ENCODE results near the gene SERINC2.

SERINC2 gene

DNA sequence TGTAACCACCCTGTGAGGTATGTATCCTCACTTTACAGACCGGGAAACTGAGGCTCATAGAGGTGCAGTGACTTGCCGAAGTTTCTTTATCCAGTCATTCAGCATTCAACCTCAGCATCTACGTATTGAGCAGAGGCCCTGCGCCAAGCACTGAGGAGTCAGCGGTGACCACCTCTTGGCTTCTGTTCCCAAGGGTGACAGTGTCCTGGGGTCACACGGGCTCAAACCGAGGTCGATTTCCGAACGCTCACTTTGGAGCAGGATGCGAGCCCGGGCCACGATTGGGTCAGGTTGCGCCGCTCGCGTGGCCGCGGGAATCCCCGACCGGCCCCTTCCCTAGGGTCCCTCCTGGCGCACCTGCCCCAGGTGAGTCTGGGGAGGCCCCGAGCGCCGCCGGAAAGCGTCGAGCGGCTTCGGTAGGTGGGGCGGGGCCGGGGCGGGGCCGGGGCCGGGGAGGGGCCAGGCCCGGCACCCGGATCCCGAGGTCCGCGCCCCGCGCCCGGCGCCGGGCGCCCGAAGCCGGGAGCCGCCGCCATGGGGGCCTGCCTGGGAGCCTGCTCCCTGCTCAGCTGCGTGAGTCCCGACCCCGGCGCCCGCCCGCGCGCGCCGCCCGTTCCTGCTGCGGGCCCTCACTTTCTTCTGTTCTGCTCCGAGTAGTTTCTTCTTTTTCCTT, at the start of gene SERINC2:
TSS of gene SERINC2 (plus strand) at position 482 of the 673 bp plus-strand sequence. CDS start at position 535, 53 bp downstream.
- Histone ChIP-seq H4K20me1 (peaks cover 25% of the 10 kb centered on the region; the same call in 1 of the 2 replicates), H3K9ac (peak within 1 kb of the TSS; percentile 54), H3K4me3 (peak within 1 kb of the TSS; percentile 71), H3K4me1 (peaks cover 23% of the 10 kb centered on the region), H3K27me3 (peaks cover 60% of the 10 kb centered on the region), H3K9me3 (no peaks in the 10 kb centered on the region), H3K36me3 (no peaks in the 10 kb centered on the region), H3K27ac (no peak within 1 kb of the TSS), H3K4me2 (peak within 1 kb of the TSS; percentile 98)
- TF ChIP-seq Cebpa-rat (IDR thresholded peaks at IDR 0.05): no peak

DNA sequence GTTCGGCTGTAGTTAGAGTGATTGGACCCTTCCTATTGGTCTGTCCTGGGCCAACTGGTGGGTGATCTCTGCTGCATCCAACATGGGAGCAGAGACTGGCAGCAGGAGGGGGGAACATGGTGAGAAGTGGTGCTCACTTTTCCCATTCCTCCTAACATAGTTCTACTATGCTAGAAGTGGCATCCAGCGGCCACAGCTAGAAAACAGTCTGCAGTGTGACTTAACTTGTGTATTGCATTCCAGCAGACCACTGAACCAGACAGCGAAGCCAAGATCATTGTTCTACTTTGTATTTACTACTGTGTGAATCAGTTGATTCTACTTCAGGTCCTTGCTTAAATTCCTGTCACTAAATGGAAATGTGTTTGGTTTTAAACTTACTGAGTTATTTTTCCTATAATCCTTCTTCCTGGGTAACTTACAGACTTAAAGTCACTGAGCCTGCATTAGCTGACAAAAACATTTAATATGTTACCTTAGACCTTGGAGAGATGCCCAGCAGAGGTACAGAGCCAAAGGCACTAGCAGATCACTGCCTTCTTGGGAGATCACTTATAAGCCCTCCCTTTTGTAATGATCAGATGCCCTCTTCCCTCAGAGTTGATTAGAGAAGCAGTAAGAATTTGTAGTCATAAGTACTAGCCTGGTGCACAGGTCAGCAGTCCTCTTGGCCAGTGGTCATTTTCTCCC, 48.3 kb upstream of the SERINC2 start:
- Histone ChIP-seq H3K36me3 (peaks cover 69% of the 10 kb centered on the region), H3K4me1 (peaks cover 11% of the 10 kb centered on the region), H3K9me3 (no peaks in the 10 kb centered on the region), H3K4me2 (peak overlapping the region; percentile 15; the same call in 1 of the 2 replicates), H3K27me3 (no peaks in the 10 kb centered on the region), H3K4me3 (no peak overlapping the region), H4K20me1 (no peaks in the 10 kb centered on the region), H3K27ac (no peak overlapping the region), H3K9ac (no peak overlapping the region)
- TF ChIP-seq Cebpa-rat (IDR thresholded peaks at IDR 0.05): no peak

DNA sequence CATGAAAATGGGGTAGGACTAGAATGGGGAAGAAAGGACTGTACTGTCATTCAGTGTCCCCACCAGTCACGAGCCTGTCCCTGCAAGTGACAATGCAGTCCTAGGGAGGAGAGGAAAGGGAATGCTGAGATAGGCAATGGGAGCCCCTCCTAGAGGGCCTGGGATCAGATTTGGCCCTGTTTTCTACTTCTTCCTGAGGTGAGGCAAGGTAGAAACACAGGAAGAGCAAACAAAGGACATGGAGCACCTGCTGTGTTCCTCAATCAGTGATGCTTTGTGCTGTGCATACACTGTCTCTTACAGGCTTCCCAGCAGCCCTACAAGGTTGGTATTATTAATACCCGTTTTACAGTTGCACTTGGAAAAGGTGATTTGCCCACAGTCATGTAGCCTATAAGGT, 46.2 kb upstream of the SERINC2 start:
- no peak overlapping the region for H3K9ac ChIP-seq
- no peak overlapping the region for H3K4me2 ChIP-seq
- peaks cover 11% of the 10 kb centered on the region for H3K4me1 ChIP-seq
- no peaks in the 10 kb centered on the region for H3K27me3 ChIP-seq
- no peaks in the 10 kb centered on the region for H4K20me1 ChIP-seq
- no peaks in the 10 kb centered on the region for H3K9me3 ChIP-seq
- H3K4me3 ChIP-seq: no peak overlapping the region
- H3K36me3 ChIP-seq: peaks cover 50% of the 10 kb centered on the region
- TF ChIP-seq Cebpa-rat (IDR thresholded peaks at IDR 0.05): no peak
- no peak overlapping the region for H3K27ac ChIP-seq

DNA sequence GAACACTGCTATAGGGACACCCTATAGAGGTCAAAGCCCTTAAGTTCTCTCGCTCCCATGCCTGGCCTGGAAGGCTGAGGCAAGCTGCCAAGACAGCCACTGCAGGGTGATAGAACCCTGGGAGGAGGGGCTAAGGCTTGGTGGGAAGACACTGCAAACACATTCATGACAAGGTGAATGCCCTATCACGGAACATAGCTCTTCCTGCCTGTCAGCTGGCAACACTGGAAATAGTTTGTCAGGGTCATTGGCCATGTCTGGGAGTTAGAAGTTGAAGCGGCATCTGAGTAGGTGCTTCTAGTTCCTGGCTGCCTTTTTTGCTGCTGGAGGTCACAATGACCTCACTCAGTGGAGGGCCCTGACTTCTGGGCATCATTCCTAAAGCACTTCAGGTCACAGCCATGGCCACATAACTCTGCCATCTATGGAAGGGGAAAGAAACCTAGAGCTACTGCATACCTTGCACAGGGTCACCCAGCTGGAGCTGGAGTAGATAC, 44.4 kb upstream of the SERINC2 start:
- H3K27ac ChIP-seq: no peak overlapping the region
- H3K27me3 ChIP-seq: peaks cover 6% of the 10 kb centered on the region; the same call in 1 of the 2 replicates
- TF ChIP-seq Cebpa-rat (IDR thresholded peaks at IDR 0.05): no peak
- H3K9me3 ChIP-seq: no peaks in the 10 kb centered on the region
- no peaks in the 10 kb centered on the region for H4K20me1 ChIP-seq
- peaks cover 44% of the 10 kb centered on the region for H3K36me3 ChIP-seq
- H3K4me3 ChIP-seq: no peak overlapping the region
- peaks cover 26% of the 10 kb centered on the region for H3K4me1 ChIP-seq
- no peak overlapping the region for H3K4me2 ChIP-seq
- H3K9ac ChIP-seq: no peak overlapping the region

DNA sequence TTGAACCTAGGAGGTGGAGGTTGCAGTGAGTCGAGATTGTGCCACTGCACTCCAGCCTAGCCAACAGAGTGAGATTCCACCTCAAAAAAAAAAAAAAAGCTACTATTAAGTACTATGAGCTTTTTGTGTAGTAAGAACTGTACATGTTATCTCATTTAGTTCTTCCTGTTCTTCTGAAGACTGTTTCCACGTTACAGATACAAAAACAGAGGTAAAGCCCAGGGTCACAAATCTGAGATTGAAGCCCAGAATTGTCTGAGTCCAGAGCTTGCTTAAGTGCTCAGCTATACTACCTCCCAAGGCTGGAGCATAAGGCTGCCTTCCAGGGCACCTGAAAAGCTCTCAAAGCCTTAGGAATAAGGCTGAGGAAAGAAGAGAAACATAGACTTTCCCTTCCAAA, 43.0 kb upstream of the SERINC2 start:
- no peak overlapping the region for H3K9ac ChIP-seq
- H3K36me3 ChIP-seq: peaks cover 30% of the 10 kb centered on the region
- H3K27ac ChIP-seq: no peak overlapping the region
- peaks cover 22% of the 10 kb centered on the region for H3K4me1 ChIP-seq
- no peaks in the 10 kb centered on the region for H4K20me1 ChIP-seq
- no peak for TF ChIP-seq Cebpa-rat (IDR thresholded peaks at IDR 0.05)
- H3K4me3 ChIP-seq: no peak overlapping the region
- no peak overlapping the region for H3K4me2 ChIP-seq
- H3K27me3 ChIP-seq: peaks cover 6% of the 10 kb centered on the region; the same call in 1 of the 2 replicates
- no peaks in the 10 kb centered on the region for H3K9me3 ChIP-seq

- TF ChIP-seq Cebpa-rat (IDR thresholded peaks at IDR 0.05): no peak
- H3K9ac ChIP-seq: no peak overlapping the region
- H3K4me2 ChIP-seq: no peak overlapping the region
- peaks cover 22% of the 10 kb centered on the region for H3K4me1 ChIP-seq
- no peaks in the 10 kb centered on the region for H4K20me1 ChIP-seq
- peaks cover 25% of the 10 kb centered on the region for H3K36me3 ChIP-seq
- H3K27ac ChIP-seq: no peak overlapping the region
- H3K27me3 ChIP-seq: peaks cover 6% of the 10 kb centered on the region; the same call in 1 of the 2 replicates
- no peak overlapping the region for H3K4me3 ChIP-seq
- no peaks in the 10 kb centered on the region for H3K9me3 ChIP-seq
Measured at GRCh38 chr1:31370565-31370964, 42.4 kb upstream of the SERINC2 start.

GRCh38 chr1:31371121-31371959, 41.7 kb upstream of the SERINC2 start:
- Histone ChIP-seq H3K4me1 (peaks cover 22% of the 10 kb centered on the region), H4K20me1 (no peaks in the 10 kb centered on the region), H3K4me3 (no peak overlapping the region), H3K9ac (no peak overlapping the region), H3K4me2 (peak overlapping the region; percentile 99; the same call in 1 of the 2 replicates), H3K27me3 (peaks cover 6% of the 10 kb centered on the region; the same call in 1 of the 2 replicates), H3K36me3 (peaks cover 17% of the 10 kb centered on the region), H3K27ac (no peak overlapping the region), H3K9me3 (no peaks in the 10 kb centered on the region)
- TF ChIP-seq Cebpa-rat (IDR thresholded peaks at IDR 0.05): no peak

DNA sequence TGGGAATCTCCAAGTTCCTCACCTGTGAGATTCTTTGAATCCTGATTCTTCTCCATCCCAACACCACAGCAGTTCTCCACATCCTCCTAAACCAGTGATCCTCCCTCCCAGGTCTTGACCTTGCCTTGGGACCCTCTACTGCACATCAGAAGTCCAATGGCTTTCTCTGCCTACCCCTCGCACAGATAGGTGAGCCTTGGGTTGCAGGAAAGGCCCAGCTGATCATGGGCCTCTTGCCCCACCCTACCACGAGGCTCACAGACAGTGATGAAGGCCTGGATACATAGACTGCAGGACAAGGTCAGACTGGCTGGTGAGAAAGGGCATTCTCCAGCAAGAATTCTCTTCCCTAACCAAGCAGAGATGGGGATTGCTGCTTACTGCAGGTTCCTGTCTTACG, 41.0 kb upstream of the SERINC2 start:
- no peak overlapping the region for H3K27ac ChIP-seq
- H3K36me3 ChIP-seq: peaks cover 10% of the 10 kb centered on the region
- no peaks in the 10 kb centered on the region for H4K20me1 ChIP-seq
- no peaks in the 10 kb centered on the region for H3K9me3 ChIP-seq
- H3K4me3 ChIP-seq: no peak overlapping the region
- peaks cover 6% of the 10 kb centered on the region; the same call in 1 of the 2 replicates for H3K27me3 ChIP-seq
- H3K4me2 ChIP-seq: peak overlapping the region; percentile 99
- TF ChIP-seq Cebpa-rat (IDR thresholded peaks at IDR 0.05): no peak
- peaks cover 22% of the 10 kb centered on the region for H3K4me1 ChIP-seq
- no peak overlapping the region for H3K9ac ChIP-seq

GRCh38 chr1:31372751-31373055, 40.3 kb upstream of the SERINC2 start:
- Histone ChIP-seq H3K4me3 (peak overlapping the region; percentile 67), H3K9me3 (no peaks in the 10 kb centered on the region), H3K9ac (peak overlapping the region; percentile 75), H3K27ac (peak overlapping the region; percentile 66), H3K36me3 (peaks cover 3% of the 10 kb centered on the region; the same call in 1 of the 2 replicates), H3K27me3 (peaks cover 6% of the 10 kb centered on the region; the same call in 1 of the 2 replicates), H3K4me2 (peak overlapping the region; percentile 99), H4K20me1 (no peaks in the 10 kb centered on the region), H3K4me1 (peaks cover 22% of the 10 kb centered on the region)
- no peak for TF ChIP-seq Cebpa-rat (IDR thresholded peaks at IDR 0.05)
